Thyroid gland (tissue), 4 donors: ENCODE data around the gene PAM.

Experiments
- CTCF ChIP-seq, 6 experiments: fragments of 200-600 bp in 3 of 6; fragments of 450-650 bp in 3 of 6; sonication (generic) in 3 of 6; IDR thresholded peaks; one replicate each; pipeline ENCODE4 v1.5.1; 2016 to 2019; ENCODE audit warnings: antibody characterized with exemption in 6 of 6, mild to moderate bottlenecking in 2 of 6, inconsistent platforms in 1 of 6, moderate library complexity in 1 of 6
- POLR2A ChIP-seq, 2 donors: fragments of 450-650 bp; IDR thresholded peaks; one replicate each; pipeline ENCODE4 v1.6.1; 2017; ENCODE audit warnings: antibody characterized with exemption in 2 of 2, mild to moderate bottlenecking in 2 of 2, moderate library complexity in 1 of 2

GRCh38 chr5:102811972-102812371 lies 56.9 kb downstream of the PAM start:
- TF ChIP-seq CTCF (IDR thresholded peaks at IDR 0.05), result no peak
- TF ChIP-seq POLR2A (IDR thresholded peaks at IDR 0.05), result no peak
